Mesenteric fat pad (tissue), 1 donor: ENCODE results near the gene RASSF1. TPM values are rescaled to one million over a fixed set of nuclear protein-coding genes. Genes with fewer than 3 reads are reported as not detected.
"Not testable (repeated sequence)": the region's sequence is repeated elsewhere in the genome, so short reads cannot be mapped to it uniquely, and the experiment has no call there.

Experiments used
- DNase-seq: peaks from one replicate; pipeline ENCODE4 v3.0.0-alpha.2; 2020; ENCODE audit warnings: low spot score
- total RNA-seq: library from RNA; stranded (reverse); fragmentation: NEBNext Ultra II Directional; extraction: Animal tissue kit (Norgen Biotek cat#: 25700); gene quantifications from one replicate; pipeline ENCODE4 v1.2.1, GENCODE V29; 2021
- donor health status: DM: yes; HTN: yes; CAD: no.

The RASSF1 gene
- total RNA-seq, 1 donor from 2014 or later = 45.3 TPM

GRCh38 chr3:50325113-50325480, 15.5 kb downstream of the RASSF1 start:
- no peak for DNase-seq

- no peak for DNase-seq
These were observed 16.1 kb downstream of the RASSF1 start for GRCh38 chr3:50324351-50325112.

GRCh38 chr3:50323614-50324199, 16.9 kb downstream of the RASSF1 start:
- no peak for DNase-seq

- no peak for DNase-seq
These were observed 17.5 kb downstream of the RASSF1 start for GRCh38 chr3:50323092-50323600.

GRCh38 chr3:50322386-50323091, 18.1 kb downstream of the RASSF1 start, which contains the start of gene HYAL2:
Gene HYAL2, minus strand, starts transcription at chr3:50322745. Its CDS starts 2,256 bp downstream, at chr3:50320489.
- DNase-seq = no peak

GRCh38 chr3:50322115-50322385, 18.6 kb downstream of the RASSF1 start:
- no peak for DNase-seq

- DNase-seq = peak; percentile 96
These were observed 19.1 kb downstream of the RASSF1 start for GRCh38 chr3:50321336-50322114.

- DNase-seq = no peak
These were observed 19.7 kb downstream of the RASSF1 start for GRCh38 chr3:50320853-50321335.

- no peak for DNase-seq
These were observed 20.6 kb downstream of the RASSF1 start for GRCh38 chr3:50319894-50320625.

- no peak for DNase-seq
These were observed 21.3 kb downstream of the RASSF1 start for GRCh38 chr3:50319181-50319893.

GRCh38 chr3:50318615-50319014, 22.0 kb downstream of the RASSF1 start:
- no peak for DNase-seq

GRCh38 chr3:50318163-50318562, 22.5 kb downstream of the RASSF1 start:
- DNase-seq = no peak

GRCh38 chr3:50317300-50317699, 23.3 kb downstream of the RASSF1 start:
- DNase-seq = no peak

GRCh38 chr3:50316657-50317242, 23.9 kb downstream of the RASSF1 start:
- DNase-seq = no peak

GRCh38 chr3:50314816-50315215, 25.8 kb downstream of the RASSF1 start:
- DNase-seq = no peak

- no peak for DNase-seq
These were observed 26.3 kb downstream of the RASSF1 start for GRCh38 chr3:50314342-50314741.

- DNase-seq = not testable (repeated sequence)
These were observed 28.6 kb downstream of the RASSF1 start for GRCh38 chr3:50312041-50312440.

- no peak for DNase-seq
These were observed 36.0 kb downstream of the RASSF1 start for GRCh38 chr3:50304601-50305000.

GRCh38 chr3:50303013-50303815, 37.4 kb downstream of the RASSF1 start, which contains the start of gene HYAL1:
Gene HYAL1, minus strand, starts transcription at chr3:50303574. Its CDS starts 618 bp downstream, at chr3:50302956.
- DNase-seq = no peak
